GM21786 (cell line): ENCODE measurements around the gene RAI1.

ENCODE experiments used
- ATAC-seq: cut with Tn5 transposase; IDR thresholded peaks from one replicate; pipeline ENCODE4 v1.9.1; 2021; ENCODE audit not compliant: unreplicated experiment

Gene RAI1

GRCh38 chr17:17745476-17746455 is 64.5 kb downstream of the RAI1 start:
- no peak for ATAC-seq

DNA sequence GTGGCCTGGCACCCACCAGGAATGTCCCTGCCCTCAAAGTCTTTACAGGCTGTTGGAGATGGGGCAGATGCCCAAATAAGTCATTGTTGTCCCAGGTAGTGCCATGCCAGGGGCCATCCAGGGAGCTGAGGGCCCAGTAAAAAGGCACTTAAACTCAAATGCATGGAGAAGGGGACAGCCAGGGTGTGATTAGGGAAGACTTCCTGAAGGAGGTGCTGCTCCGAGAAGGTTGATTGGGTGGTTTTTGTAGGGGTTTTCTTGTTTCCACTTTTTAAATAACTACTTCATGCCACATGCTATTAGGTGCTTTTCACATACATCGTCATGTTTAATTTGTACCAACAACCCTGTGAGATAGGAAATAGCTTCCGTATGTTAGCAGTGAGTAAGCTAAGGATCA is 66.9 kb downstream of the RAI1 start:
- ATAC-seq: no peak

GRCh38 chr17:17748604-17749003 is 67.3 kb downstream of the RAI1 start:
- ATAC-seq: no peak

GRCh38 chr17:17749025-17749772 is 67.9 kb downstream of the RAI1 start:
- no peak for ATAC-seq

DNA sequence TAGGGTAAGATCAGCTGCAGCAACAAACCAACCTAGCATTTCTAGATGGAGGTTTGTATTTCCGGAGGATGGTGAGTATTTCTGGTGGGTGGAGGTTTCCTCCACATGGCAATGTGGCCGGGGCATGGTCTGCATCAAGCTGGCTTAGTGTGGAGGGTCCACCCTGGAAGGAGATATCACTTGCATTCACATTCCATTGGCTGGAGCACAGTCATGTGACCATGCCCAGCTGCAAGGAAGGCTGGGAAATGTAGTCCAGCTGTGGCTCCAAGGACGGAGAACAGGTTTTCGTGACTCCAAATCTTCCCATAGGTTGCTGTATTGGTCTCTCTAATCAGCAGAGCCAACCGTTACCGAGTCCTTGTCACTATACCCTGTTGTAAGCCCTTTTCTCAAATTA is 68.7 kb downstream of the RAI1 start:
- ATAC-seq: no peak

GRCh38 chr17:17750881-17751280 is 69.6 kb downstream of the RAI1 start:
- ATAC-seq: peak; percentile 33

DNA sequence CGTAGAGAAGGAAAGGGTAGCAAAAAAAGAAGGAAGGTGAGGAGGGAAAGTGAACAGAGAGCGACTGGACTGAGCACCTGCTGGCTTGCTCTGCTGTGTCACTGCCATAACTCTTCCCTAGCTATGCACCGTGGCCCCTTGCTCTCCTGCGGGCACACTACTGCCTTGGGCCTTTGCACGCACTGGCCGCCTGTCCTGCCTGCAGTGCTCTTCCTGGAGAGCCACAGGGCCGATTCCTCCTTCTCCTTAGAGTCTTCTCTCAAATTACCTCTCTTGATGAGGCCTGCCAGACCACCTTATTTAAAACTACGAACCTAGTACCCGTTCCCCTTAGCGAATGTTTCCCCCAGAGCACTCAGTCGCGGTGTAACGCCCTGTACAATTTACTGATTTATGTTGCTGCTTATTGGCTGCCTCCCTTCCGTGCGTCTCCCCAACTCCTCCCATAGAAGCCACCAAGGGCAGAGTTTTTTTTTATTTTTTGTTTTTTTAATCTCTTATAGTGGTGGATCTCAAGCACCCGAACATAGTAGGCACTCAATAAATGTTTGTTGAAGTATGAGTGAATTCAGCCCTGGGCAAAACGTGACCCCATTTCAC is 70.3 kb downstream of the RAI1 start:
- ATAC-seq: no peak

DNA sequence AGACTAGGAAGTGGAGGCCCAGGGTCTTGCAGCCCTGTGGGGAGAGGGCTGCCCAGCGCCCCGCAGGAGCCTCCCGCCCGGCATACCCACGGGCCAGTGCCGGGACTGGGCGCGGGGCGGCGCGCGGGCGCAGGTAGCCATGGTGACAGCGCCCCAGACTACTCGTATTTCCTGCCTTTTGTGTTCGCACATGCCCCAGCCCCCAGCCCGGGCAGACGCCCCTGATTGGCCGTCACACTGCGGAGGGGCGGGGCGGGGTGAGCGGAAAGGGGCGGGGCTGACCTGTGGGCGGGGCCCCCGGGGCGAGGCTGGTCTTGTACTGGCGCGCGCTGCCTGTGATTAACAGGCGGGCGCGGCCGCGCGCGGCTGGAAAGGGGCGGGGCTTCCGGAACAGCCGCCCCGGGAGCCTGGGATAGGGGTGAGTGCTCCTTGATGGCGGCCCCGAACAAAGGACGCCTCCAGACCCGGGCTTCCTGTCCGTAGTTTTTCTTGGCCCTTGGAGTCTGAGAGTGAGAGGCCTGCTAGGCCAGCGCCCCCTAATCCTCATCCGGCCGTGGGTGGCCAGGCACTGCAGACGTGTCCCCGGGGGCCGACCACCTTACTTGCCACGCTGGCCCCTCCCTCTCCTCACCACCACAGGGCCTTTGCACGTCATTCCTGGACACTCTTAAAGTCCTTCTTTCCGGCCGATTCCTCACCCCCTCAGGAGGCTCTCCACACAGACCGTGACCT is 71.0 kb downstream of the RAI1 start:
- ATAC-seq: peak; percentile 88

GRCh38 chr17:17752821-17753321 is 71.6 kb downstream of the RAI1 start:
- no peak for ATAC-seq

DNA sequence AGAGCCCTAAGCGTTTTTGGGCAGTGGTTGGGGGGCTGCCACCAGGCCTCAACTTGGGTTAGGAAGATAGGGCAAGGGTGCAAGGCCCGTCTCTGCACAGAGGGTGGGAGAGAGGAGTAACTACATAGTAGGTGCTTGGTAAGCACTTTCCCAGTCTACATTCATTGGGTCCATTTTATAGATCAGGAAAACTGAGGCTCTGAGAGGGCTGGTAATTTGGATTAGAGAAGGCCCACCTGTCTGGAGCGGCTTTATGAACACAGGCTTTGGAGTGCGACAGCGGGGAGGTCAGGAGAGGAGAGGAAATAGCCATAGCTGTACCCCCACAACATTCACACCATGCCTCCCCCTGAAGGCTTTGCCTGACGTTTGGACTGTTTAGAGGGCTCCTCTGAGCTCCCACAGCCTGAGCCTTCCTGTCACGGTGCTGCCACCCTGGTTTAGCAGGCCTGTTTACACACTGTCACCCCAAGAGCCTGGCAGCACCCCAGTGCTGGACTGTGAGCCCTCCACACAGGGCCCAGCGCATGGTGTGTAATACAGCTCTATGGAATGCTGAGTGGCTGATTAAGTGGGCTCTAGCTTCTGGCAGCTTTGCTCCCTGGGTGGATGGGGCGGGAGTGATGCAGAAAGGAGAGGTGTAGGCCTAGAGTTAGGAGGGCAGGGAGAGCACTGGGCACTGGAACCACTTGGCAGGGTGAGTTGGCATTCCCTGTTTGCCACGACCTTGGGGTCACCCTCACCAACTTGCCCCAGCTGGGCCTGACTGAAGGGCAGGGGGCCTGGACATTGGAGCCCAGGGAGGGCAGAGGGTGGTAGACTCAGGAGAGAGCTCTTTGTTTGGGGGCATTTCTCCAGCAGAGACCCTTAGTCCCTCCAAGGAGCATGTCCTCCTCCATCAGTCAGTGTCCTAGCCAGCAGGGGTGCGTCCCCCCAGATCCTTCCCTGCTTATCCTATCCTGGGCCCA is 73.7 kb downstream of the RAI1 start:
- no peak for ATAC-seq

DNA sequence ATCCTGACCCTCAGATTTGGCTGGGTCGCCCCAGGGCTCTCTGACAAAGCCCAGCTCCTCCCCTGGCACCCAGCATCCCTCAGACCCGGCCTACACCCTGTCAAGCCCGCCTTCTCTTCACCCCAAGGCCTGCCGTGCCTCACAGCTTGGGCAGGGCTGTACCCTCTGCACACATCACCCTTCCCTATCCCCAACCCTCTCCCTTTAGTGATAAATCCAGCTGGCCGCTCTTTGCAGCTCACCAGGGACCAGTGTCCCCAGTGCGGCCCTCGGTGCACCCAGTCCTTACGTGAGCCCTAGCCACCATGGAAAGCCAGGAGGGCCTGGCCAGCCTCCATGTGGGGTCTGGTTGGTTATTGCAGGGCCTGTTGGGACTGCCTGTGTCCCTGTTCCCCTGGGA is 74.5 kb downstream of the RAI1 start:
- no peak for ATAC-seq

- ATAC-seq: no peak
Measured at GRCh38 chr17:17757391-17757791, 76.1 kb downstream of the RAI1 start.

GRCh38 chr17:17757956-17758845 is 76.9 kb downstream of the RAI1 start:
- ATAC-seq: no peak

DNA sequence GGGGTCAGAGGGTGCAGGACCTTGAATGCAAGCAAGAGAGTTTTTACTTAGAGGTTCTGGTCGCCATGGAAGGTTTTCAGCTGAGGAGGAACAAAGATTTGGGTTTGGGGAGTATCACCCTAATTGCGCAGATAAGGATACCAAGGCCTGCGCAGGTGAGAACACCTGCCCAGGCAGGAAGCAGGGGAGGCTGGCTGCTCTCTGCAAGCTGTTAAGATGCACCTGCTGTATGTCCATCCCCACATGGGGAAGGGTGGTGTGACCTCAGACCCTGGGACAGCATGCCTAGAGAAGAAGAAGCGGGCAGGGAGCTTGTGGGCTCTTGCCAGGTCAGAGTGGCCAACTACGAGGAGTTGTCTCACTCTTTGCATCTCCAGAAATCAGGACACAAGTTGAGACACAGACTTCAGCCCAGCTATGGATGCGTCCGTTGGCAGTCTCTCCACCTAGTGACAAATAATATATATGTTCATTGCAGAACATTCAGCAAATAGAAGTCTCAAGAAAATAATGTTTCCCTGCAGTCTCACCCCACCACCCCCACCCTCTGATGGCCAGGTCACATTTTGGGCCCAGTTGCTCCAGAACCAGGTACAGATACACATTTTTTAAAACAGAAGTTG is 77.8 kb downstream of the RAI1 start:
- ATAC-seq: no peak

DNA sequence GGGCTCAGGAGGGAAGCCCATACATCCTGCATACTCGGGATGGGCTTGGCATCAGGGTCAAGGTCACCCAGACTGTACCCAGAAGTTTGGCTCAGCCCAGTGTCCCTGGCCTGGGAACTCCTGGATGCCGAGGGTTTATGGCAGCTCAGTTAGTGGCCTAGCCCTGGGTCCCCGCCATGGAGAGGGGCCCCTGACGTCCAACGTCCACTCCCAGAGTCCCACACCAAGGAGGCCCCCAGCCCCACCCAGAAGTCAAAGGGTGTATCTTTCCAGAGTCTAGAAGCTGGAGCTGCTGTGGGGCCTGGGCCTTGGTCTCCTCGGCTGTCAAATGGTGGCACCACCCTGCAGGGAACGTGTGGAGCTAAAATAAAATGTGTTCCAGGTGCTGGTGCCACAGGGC is 79.1 kb downstream of the RAI1 start:
- no peak for ATAC-seq

DNA sequence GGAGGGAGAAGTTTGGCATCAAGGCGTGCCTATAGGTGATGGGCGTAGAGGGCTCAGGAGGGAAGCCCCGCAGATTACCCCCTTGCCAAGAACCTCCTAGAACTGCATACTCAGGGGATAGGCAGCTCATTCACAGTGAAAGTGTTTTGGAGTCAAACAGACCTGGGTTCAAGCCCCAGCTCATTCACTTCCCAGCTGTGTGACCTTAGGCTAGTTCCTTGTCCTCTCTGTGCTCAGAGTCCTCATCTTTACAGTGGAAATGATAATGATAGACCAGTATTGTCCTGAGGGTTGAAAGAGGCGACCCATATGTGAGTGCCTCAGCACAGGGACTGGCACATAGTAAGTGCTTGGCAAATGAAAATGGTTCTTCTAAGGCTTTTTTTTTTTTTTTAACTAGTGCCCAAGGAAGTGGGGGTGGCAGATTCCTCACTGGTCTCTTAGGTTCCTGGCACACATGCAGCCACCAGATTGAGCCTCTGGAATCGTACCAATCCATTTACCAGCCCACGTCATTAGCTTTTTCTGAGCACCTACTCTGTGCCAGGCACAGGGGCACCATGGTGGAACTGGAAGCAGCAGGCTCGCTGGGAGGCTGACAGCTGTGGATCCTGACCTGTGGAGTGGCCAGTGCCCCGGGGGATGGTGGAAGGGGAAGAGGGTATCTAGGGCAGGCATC is 79.8 kb downstream of the RAI1 start:
- no peak for ATAC-seq

DNA sequence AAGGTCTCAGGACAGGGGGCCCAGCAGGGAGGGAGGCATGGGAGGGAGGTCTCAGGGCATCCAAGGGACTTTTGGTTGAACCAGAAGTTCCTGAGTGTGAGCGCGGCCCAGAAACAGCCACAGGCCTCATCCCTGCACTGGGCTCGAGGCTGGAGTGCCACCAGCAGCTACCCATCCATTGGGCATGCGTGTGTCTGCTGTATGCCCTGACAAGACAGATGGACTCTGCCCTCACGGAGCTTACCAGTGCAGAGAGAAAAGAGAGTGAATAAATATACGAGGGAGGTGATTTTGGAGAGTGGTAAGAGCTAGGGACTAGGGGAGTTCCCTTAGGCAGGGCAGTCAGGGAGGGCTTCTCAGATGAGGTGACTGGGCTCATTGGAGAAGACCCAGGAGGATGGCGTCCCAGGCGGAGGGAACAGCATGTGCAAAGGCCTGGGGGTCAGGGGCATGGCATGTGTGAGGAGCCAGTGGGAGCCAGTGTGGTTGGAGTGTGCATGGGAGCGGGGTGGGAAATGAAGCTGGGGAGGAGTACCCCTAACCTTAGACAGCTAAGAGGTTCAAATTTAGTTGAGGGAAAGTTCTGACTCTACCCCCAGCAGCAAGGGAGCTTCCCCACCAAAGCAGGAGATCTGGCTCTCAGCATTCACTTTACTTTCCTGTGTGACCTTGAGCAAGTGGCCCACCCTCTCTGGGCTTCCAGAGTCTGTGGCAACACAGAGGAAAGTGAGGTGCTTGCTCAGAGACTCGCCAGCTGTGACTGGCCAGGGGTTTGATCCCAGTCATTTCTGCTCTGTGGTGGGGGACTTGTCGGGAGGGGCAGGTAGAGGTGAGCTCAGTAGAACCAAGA is 80.9 kb downstream of the RAI1 start:
- ATAC-seq: no peak
